ENCODE data around the gene MORC3. TPM values are rescaled to one million over a fixed set of nuclear protein-coding genes. Genes with fewer than 3 reads are reported as not detected.
"Not testable (repeated sequence)": the region's sequence is repeated elsewhere in the genome, so short reads cannot be mapped to it uniquely, and the experiment has no call there.

Gene MORC3
- total RNA-seq, 1 experiment from 2014 or later, result 18.7 TPM

- not testable (repeated sequence) for H3K4me1 Mint-ChIP-seq; H4K5ac ChIP-seq (ENCODE audit: insufficient read length, low read depth, low read length); H3K18ac ChIP-seq (ENCODE audit: insufficient read length, low read depth, low read length); H3K27me3 ChIP-seq (ENCODE audit: insufficient read depth, low read length); H3K27ac ChIP-seq (ENCODE audit: insufficient read length, low read depth, low read length); H2BK20ac ChIP-seq (ENCODE audit: low read depth, low read length, poor library complexity, severe bottlenecking); H3K4ac ChIP-seq (ENCODE audit: low read depth, low read length); H4K20me1 ChIP-seq (ENCODE audit: control insufficient read depth, insufficient read depth, insufficient read length); H3K23me2 ChIP-seq (ENCODE audit: insufficient read length, low read depth, low read length, poor library complexity, severe bottlenecking); H2BK15ac ChIP-seq (ENCODE audit: low read depth, low read length); H2BK5ac ChIP-seq (ENCODE audit: insufficient read length, low read length); H2AK5ac ChIP-seq (ENCODE audit: insufficient read length, low read length); DNase-seq; H3K27ac Mint-ChIP-seq; H3K27me3 Mint-ChIP-seq (ENCODE audit: low read depth); H3K23ac ChIP-seq (ENCODE audit: insufficient read length, low read depth, low read length); H3K4me2 ChIP-seq (ENCODE audit: insufficient read depth, insufficient read length, low read length); H3K36me3 Mint-ChIP-seq (ENCODE audit: insufficient read depth in 1 of 3, low read depth in 3 of 3); H2AFZ ChIP-seq (ENCODE audit: low read length); H3K4me3 Mint-ChIP-seq; H3K79me2 ChIP-seq (ENCODE audit: insufficient read depth, low read length); H2BK12ac ChIP-seq (ENCODE audit: insufficient read length, low read depth, low read length); H3K79me1 ChIP-seq (ENCODE audit: insufficient read depth, low read depth, low read length, poor library complexity, severe bottlenecking); H3K4me1 ChIP-seq (ENCODE audit: insufficient read depth, low read length); H3K9me3 ChIP-seq (ENCODE audit: control insufficient read depth, low read depth, low read length); H4K8ac ChIP-seq (replicated peaks; ENCODE audit: insufficient read length, low read depth, low read length); H3K9me3 Mint-ChIP-seq; H2BK120ac ChIP-seq (ENCODE audit: low read depth, low read length, poor library complexity, severe bottlenecking); H3K56ac ChIP-seq (ENCODE audit: insufficient read length, low read depth, low read length); H3K14ac ChIP-seq (ENCODE audit: insufficient read depth, low read length); H3T11ph ChIP-seq (ENCODE audit: low read length); H4K91ac ChIP-seq (ENCODE audit: insufficient read length, low read depth, low read length); H3K9ac ChIP-seq (ENCODE audit: extremely low read depth, insufficient read length, low read length)
- WGBS (ENCODE audit: extremely low coverage, insufficient read length, low lambda C conversion rate), result no CpG with 5 or more reads among the region's 12 CpGs
Observed at GRCh38 chr21:36270786-36271695, 49.0 kb upstream of the MORC3 start.
